Activated CD8-positive, alpha-beta memory T cell treated with anti-CD3 and anti-CD28 coated beads, Interleukin-2, amount 50 U/mL, for 4 hours (primary cell): ENCODE results near the gene DNAJC21.
"Not testable (repeated sequence)": the region's sequence is repeated elsewhere in the genome, so short reads cannot be mapped to it uniquely, and the experiment has no call there.

Experiments used
- DNase-seq: peaks from one replicate; pipeline ENCODE4 v3.0.0-alpha.2; 2020

The DNAJC21 gene

DNA sequence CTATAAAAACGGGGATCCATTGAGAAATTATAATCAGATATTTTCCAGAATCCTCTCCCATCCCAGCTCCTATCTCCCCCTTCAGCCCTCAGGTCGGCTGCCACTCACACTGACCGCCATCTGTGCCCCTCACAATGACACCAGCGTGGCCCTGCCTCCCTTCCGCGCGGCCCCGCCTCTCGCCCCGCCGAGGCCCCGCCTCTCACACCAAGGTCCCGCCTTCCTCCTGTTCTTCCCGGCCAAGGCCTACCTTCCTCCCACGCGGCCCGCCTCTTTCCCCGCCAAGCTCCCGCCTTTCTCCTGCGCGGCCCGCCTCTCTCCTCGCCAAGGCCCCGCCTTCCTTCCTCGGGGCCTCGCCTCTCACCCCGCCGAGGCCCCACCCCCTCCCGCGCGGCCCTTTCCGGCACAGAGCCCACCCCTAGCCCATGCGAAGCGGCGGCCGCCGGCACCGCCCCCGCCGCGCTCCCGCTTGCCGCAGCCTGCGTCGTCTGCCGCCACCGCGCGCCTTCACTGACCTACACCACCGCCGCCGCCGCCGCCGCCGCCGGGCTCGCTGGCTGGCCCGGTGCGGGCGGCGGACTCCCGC, at the start of gene DNAJC21:
TSS of gene DNAJC21 (plus strand) at position 426 of the 586 bp plus-strand sequence. CDS start 261 bp downstream, outside the sequence.
- DNase-seq: peak; percentile 98

DNA sequence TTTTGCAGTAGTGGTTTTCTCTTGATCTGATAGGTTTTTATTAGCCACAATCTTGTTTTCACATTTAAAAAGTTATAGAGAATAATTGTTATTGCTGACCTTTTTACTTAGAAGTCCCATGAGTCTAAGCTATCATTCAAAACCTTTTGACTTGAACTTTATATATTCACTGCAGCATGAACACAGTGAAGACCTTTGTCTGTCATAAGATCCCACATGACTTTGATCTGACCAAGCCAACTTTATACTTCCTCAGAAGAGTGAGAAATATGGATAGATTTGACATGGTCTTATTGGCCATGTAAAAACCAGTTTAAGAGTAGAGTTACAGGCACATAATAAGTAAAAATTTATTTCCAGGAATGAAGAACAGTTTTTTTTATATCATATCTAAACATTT, 48.1 kb upstream of the DNAJC21 start:
- no peak for DNase-seq

DNA sequence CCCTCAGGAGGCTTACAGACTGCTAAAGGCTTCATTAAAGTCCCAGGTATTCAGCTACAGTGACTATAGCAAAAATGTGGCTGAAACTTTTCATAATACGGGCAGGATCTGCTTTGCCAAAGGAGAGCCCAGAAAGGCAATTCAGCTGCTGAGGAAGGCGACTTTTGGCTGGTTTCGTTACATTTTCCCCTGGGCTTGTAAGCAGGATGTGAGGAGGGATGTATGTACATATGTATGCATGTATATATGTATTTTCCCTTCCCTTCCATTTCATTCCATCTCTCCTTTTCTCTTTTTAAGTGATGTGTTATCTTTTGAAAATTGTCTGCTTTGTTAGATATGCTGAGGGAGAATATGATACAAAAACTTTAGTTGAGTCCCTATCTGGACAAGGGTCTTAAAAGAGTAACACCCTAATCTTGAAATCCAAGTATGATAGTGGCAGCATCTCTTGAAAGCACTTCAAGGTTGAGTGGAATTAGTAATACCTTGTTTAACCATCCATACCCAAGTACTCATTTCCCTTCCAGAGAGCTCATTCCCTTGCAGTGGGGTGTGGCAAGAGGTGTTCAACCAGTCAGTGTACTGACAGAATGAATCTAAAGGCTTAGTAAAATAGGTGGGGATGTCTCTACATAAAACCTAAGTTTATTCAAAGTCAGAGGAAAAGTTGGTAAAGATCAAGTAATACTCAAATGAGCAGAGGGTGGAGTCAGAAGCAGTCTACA, 42.8 kb upstream of the DNAJC21 start:
- no peak for DNase-seq

DNA sequence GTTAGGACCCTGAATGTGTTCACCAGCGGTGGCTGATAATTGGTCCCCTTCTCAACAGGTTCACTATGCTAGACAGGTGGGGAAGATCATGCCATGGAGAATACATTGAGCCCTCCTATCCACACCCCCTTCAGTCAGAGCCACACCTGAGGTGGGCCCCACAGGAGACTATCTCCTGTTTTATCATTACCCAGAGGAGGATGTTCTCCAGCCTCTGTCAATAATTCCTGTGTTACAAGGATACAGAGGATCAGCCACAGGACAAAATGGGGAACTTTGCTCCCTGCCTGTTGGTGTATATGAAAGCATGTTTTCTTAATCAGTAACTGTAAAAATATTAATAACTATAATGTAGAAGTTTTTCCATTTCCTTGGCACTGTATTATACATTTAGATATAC, 40.0 kb upstream of the DNAJC21 start:
- no peak for DNase-seq

DNA sequence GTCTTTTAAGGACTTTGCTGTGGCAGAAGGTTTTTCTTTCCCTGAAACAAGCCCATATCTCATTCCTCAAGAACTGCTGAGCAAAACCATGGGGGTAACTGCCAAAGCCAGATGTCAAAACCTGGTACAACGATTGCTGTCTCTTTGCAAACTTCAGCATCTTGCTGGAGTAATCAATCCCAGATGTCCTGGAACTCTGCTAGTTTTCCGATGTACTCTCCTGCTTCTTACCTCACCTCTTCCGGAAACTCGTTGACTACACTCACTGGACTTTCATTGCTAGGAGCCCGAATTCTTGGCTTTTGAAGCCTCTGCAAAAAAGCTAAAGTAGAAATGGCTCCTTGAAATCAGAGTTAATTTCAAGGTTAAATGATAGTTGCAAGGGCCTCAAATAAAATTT, 37.4 kb upstream of the DNAJC21 start:
- DNase-seq: no peak

DNA sequence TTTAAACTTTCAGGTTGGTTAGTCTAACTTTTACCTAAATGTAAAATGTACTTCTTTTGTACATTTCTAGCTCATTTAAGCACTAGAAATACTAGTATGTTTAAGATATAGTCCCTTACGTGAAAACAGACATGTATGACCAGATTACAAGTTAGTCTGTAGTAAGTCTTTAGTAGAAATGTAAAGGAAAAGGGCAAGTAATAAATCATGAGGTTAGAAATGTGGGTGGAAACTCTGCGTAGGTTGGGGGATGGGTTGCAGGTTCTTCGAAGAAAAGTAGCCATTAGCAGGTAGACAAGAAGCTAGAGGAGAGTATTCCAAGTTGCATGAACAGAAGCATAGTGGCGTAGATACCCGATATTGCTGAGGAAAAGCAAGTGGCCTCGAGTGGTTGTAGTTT, 36.9 kb upstream of the DNAJC21 start:
- no peak for DNase-seq

DNA sequence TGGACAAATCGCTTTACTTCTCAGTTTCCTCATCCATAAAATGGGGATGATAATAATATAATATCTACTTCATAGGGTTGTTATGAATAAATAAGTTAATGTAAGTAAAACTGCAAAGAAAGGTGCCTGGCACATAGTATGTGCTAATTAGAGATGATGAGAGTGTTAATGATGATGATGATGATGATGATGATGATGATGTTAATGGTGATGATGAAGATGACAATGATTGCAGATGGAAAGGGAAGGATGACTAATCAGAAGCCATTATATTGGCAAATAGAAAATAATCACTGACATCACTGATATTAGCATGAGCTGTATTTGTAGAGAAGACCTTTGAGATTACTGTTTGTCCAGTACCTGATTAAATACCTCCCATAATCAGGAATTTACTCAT, 34.6 kb upstream of the DNAJC21 start:
- no peak for DNase-seq

DNA sequence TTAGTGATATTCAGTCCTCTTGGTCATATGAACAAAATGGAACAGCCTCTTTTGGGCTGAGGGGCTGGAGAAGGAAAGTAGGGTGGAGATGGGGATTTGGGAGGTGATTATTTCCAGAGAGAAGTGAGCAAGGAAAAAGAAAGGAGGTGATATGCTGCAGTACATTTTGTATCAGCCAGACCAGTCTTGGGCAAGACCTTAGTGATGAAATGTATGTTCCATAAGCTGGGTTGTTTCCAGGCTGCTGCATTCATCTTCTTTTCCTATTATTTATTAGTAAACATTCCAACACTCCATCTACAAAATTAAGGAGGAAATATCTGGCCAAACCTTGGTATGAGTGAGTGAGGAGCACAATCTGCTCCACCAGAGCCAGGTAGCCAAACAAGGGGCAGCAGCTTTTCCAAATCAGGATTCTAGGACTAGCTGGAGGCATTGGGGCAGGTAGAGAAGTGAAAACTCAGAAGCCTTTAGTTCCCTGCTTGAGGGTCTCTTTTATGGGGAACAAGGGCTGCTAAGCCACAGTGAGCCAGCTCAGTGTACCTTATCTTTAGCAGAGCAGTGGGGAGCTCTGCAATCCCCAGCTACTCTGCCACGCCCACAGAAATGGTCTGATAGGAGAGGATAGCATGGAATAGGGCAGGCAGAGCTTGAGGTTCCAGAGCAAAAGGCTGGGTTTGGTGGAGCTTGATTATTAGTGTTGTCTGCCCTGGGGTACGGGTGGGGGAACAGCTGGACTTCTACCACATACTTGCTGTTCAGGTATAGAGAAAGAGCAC, 33.5 kb upstream of the DNAJC21 start:
- DNase-seq: no peak

DNA sequence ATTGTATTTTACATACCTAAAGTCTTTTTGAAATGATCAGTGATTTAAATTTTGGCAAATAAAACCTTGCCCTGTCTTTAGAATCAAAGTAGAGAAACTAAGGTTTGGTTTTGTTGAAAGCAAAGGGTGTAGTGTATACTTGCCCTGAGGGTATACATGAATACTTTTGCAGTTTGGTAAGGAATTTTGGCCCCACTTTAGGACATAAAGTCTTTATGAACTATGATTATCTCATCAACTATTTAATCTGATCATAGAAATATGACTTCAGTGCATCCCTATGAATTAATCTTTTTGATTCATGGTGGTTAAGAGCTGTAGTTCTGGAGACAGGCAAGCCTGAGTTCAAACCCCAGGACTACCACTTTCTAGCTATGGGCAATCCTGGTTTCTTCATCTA, 31.7 kb upstream of the DNAJC21 start:
- no peak for DNase-seq

DNA sequence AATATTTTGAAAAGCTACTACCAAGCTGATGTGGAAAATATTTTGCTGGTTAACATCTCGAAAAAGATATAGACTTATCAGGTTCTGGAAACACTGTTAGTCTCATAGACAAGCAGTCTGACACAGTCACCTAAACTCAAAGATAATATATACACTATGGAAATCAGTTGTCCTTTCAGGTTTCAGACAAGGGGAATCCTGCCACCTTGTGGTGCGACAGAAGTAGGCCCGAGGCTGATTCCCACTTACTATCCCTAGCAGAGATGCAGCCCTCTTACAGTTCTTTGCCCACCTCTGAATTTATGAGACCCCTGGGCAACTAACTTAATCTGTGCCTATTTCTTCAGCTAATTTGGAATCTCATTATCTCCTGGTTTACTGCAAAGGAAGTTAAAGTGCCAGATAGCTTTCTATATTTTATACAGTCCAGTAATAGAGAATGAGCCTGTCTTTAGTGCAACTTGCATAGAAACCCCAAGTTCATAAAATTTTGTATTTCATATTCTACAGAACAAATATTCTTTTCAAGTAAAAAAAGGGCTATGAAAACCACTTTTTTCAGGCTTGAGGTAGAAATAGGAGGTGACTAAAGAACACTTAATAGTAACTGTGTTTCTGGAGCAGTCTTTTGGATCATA, 31.0 kb upstream of the DNAJC21 start:
- peak; percentile 60 for DNase-seq

DNA sequence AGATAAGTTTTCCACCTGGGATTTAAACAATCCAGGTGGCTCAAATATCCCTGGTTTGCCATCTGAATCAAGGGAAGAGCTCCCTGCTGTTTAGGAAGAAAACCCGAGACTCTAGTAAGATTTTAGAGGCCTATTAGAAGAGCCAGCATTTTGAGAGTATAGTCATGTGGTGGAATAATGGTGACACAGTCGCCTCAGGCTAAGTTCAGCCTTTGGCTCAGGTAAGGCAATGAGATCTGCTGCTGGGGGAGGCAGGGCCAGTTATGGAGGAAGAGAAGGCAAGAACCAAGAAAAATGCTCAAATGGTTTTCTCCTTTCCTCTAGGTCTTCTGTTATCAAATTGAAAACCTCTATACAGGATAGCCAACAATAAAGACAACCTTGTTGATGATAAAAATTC, 30.3 kb upstream of the DNAJC21 start:
- no peak for DNase-seq

DNA sequence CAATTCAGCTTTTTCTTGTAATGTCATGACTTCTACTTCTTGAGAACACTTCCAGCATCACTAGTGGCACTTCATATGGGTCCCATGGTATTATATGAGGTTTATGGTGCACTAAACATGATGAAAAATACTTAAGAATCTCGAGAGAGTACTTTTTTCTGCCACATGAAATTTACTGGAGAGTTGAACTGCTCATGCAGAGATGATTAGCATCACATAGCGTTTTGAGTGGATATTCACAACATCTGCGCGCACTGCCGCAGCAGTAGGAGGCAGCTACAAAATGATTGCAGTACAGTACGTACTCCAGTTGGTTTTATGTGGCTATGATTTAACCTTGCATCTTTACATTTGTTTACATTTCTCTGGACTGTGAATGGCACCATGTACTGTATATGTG, 28.7 kb upstream of the DNAJC21 start:
- no peak for DNase-seq

DNA sequence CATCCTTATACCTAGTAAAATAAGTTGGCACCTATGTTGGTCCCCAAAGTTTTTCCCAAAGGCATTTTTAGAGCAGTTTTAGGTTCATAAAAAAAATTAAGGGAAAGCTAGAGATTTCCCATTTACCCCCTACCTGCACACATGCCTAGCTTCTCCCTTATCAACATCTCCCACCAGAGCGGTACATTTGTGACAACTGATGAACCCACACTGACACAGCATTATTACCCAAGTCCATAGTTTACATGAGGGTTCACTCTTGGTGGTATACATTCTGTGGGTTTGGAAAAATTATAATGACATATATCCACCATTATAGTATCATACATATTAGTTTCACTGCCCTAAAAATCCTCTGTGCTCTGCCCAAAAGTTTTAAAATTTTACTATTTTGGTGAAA, 26.1 kb upstream of the DNAJC21 start:
- no peak for DNase-seq

DNA sequence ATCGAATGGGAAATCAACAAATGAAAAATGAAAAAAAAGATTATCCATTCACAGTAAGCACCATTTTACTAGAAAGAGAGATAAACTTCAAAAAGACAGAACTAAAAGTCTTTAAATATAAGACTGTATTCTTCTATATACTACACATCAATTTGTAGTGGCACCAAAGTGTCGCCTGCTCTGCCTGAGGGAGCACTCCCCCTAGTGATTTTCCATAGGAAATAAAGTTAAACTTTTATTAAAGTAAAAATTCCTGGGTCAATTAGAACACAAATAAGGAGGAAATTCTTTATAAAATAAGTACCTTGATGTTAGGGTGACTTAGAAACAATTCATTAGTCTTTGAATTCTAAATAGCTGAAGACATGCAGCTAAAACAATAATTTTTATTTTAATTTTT, 23.8 kb upstream of the DNAJC21 start:
- no peak for DNase-seq

DNA sequence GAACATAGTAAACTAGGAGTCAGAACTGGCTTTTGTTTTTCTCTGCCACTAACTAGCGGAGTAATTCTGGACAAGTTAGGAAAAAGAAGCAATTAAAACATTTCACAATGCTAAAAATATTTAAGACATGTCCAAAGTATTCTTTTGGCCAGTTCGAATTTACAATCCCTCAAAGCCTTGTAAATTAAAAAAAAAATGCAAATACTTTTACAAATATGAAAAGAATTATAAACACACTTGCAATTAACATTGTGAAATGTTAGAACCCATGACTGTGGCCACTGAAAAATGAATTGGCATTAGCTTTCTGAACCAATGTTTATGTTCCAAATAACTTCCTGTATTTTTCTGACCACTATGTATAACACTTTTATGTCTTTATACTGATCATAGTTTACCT, 16.3 kb upstream of the DNAJC21 start:
- no peak for DNase-seq

DNA sequence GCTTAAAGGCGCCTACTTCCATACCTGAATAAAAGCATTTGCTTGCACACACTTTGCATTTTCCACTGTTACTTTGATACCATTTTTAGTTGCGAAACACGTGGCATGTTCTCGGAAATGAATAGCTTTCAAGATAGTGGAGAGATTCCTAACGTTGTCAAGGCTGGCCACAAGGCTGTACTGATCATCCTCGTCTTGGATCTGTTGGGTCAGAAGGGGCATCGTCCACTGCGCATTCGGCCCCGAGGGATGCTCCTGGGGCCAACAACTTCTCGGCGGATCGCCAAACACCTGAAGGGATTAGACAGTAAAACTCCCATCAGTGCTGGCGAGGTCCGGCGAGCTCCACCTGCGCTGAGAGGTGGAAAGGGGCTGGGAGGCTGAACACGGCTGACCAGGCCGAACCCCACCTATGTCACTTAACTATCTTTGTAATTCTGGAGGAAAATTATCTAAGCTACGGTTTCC, 14.7 kb upstream of the DNAJC21 start:
- DNase-seq: no peak

DNA sequence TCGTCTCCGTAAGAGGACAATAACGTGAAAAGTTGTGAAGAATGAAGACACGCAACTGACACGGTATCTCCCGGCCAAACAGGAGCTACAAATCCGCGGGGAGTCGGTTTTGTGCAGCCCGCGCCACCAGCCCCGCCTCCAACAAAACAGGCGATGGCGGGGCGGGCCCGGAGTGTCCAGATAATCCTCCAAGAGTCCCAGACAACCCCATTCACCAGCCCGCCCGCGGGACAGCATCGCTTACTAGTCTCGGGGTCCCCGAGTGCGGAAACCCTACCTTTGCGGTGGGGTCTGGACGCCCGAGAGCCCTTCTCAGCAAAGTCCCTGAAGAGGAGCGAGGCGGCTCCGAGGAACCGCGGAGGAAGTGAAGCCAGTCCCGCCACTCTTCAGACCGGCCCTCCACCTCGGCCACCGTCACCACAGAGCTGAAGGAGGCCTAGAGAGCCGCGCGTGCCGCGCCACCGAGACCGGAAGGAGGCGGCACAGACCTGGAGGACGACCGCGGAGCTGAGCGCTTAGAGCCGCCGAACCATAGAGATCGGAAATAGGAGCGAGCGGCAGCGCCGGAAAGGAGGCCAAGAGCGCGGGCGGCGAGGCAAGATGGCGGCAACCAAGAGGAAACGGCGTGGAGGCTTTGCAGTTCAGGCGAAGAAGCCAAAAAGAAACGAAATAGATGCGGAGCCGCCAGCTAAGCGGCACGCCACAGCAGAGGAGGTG, 14.1 kb upstream of the DNAJC21 start, which contains the start of the genes BRIX1 and RAD1:
TSS of gene BRIX1 (plus strand) at position 573 of the 717 bp plus-strand sequence. CDS start at position 601, 28 bp downstream.
TSS of gene RAD1 (minus strand) at position 366 of the 717 bp plus-strand sequence. CDS start 612 bp downstream, outside the sequence.
- peak; percentile 91 for DNase-seq

DNA sequence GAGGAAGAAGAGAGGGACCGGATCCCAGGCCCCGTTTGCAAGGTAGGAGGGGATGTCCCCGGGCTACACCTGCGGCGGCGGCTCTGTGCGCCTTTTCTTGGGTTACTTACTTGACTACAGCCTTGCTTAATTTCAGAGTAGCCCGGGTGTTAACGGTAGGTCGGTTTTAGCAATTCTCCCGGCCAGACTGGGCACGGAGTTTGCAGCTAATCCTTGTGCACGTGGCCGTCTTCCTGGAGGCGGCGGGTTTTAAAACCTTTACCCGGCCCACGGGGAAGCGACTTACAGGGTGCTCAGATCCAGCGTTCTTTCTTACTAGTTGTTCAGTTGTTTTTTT, 13.5 kb upstream of the DNAJC21 start:
- peak; percentile 38 for DNase-seq

DNA sequence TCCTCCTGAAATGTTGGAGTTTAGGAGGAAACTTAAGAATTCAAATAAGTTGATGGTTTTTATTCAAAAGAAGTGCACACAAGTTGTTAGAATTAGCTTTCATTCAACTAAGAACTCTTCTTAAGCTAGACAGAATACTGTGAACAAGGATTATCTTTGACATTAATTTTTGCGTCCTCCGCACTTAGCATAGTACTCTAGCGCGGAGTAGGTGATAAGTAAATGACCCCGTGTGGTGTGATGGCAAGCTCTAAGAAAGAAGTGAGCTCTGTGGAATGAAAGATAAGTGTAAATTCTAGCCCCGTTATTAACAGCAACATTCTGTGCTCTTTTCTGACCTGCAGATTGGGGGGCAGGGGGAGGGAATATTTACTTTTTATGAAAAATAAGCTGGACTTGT, 12.8 kb upstream of the DNAJC21 start:
- DNase-seq: no peak

DNA sequence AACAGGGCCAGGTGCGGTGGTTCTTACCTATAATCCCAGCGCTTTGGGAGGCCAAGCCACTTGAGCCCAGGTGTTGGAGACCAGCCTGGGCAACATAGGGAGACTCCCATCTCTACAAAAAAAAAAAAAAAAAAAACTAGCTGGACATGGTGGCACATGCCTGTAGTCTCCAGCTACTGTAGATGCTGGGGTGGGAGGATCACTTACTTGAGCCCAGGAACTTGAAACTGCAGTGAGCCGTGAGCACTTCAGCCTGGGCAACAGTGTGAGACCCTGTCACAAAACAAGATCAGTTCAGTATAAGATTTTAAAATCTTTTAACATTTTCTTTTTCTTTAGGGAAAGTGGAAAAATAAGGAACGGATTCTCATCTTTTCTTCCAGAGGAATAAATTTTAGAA, 11.3 kb upstream of the DNAJC21 start:
- no peak for DNase-seq

DNA sequence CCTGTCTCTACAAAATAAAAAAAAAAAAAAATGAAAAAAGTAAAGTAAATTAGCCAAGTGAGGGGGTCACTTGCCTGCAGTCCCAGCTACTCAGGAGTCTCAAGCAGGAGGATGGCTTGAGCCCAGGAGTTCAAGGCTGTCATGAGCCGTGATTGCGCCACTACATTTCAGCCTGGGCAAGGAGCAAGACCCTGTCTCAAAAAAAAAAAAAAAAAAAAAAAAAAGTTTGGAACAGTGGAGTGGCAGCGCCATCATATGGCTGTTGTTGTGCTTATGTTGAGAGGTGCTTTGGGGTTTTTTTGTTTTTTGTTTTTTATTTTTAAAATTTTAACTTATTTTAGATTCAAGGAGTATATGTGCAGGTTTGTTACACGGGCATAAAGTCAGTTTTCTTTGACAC, 10.3 kb upstream of the DNAJC21 start:
- no peak for DNase-seq

DNA sequence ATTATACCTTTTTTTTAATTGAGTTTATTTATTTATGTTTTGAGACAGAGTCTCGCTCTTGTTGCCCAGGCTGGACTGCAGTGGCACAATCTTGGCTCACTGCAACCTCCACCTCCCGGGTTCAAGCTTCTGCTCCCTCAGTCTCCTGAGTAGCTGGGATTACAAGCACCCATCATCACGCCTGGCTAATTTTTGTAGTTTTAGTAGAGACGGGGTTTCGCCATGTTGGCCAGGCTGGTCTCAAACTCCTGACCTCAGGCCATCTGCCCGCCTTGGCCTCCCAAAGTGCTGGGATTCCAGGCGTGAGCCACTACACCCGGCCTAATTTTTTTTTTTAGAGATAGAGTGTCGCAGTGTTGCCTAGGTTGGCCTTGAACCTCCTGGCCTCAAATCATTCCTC, 6.1 kb upstream of the DNAJC21 start:
- not testable (repeated sequence) for DNase-seq
